Cortex of kidney (tissue), 1 donor: ENCODE results near the gene IQSEC2.

Source experiments
- DNase-seq: peaks from one replicate; lab custom pipeline; 2025; lab: John Stamatoyannopoulos, UW

IQSEC2 gene

GRCh38 chrX:53305219-53305995 is 24.0 kb upstream of the IQSEC2 start:
- DNase-seq, result no peak

DNA sequence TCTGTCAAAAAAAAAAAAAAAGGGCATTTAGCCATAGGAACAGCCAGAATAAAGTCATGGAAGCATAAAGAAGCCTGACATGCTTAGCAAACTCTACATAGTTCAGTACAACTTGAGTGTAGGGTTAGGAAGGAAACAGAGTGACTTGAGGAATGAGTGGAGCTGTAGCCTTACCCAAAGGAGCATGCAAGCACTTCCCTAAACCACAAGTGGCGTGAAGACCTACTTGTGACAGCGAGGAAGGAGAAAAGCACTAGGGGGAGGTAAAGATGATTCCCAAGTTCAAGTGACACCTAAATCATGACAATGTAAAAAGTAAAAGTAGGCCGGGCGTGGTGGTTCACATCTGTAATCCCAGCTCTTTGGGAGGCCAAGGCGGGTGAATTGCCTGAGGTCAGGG is 21.8 kb upstream of the IQSEC2 start:
- no peak for DNase-seq

- DNase-seq, result no peak
Measured at GRCh38 chrX:53300157-53300556, 18.8 kb upstream of the IQSEC2 start.

- no peak for DNase-seq
Measured at GRCh38 chrX:53294024-53294648, 12.8 kb upstream of the IQSEC2 start.

GRCh38 chrX:53291596-53291995 is 10.2 kb upstream of the IQSEC2 start:
- DNase-seq, result no peak

GRCh38 chrX:53290441-53291041 is 9.2 kb upstream of the IQSEC2 start:
- no peak for DNase-seq

DNA sequence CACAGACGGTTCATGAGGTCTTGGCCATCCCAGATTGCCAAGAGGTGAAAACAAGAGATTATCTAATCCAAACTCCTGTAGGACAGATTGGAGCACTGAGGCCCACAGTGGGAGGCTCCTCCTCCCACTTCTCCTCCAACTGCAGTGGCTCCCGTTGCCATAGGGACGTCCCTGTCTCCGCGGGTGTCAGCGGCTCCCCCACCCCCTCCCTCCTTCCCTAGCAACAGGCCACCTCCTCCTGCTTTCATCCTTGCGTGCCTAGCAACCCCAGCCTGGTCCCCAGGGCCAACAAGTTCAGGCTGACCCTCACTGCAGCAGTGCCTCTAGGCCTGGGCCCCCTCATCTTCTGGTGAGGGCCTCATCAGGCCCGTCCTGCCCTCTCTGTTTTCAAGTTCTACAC is 6.8 kb upstream of the IQSEC2 start:
- DNase-seq, result no peak

GRCh38 chrX:53287493-53288138 is 6.2 kb upstream of the IQSEC2 start:
- no peak for DNase-seq

GRCh38 chrX:53286171-53286570 is 4.8 kb upstream of the IQSEC2 start:
- DNase-seq, result no peak

- DNase-seq, result no peak
Measured at GRCh38 chrX:53285591-53285990, 4.2 kb upstream of the IQSEC2 start.

GRCh38 chrX:53284684-53285447 is 3.5 kb upstream of the IQSEC2 start:
- DNase-seq, result no peak

- no peak for DNase-seq
Measured at GRCh38 chrX:53283567-53283966, 2.2 kb upstream of the IQSEC2 start.

- no peak for DNase-seq
Measured at GRCh38 chrX:53283099-53283498, 1.7 kb upstream of the IQSEC2 start.

- DNase-seq, result no peak
Measured at GRCh38 chrX:53281963-53282695, 745 bp upstream of the IQSEC2 start.

GRCh38 chrX:53280331-53281320 is 758 bp downstream of the IQSEC2 start:
- DNase-seq, result no peak

DNA sequence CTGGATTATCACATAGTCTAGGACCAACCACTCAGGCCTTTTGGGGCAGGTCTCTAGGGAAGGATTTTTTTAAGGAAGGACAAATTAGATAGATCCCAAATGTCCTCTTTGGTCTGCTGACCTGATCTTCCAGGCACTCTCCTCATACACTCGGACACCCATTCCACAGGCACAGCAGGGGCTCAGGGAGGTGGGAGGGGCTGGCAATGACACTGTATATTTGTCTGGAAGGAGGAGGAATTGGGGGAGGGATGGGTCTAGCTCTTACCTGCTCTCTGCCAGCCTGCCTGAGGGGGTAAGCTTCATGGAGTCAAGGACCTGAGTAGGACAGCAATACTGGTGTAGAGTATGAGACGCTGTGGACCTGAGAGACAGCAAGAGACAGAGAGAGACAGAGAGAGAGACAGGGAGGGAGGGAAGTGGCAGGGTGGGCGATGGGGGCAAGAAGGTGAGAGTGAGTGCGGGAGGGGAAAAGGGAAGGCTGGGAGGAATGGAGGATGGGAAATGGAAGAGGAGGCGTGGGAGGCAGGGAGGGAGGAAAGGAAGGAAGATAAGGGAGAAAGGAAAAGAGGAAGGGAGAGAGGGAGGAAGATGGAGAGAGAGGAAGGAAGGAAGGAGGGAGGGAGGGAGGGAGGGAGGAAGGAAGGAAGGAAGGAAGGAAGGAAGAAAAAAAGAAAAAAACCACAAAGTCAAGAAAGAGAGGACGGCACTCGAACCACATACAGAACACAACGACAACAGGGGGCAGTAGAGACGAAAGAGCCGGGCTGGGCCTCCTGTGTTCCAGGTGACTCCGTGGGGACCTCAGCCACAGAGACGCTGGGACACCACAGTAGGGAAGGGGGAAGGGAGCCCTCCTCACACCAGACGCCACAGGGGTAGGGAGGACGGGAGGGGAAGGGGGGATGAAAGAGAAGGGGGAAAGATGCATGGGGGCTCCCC is 1.8 kb downstream of the IQSEC2 start:
- no peak for DNase-seq

- DNase-seq, result no peak
Measured at GRCh38 chrX:53272808-53273337, 8.5 kb downstream of the IQSEC2 start.

DNA sequence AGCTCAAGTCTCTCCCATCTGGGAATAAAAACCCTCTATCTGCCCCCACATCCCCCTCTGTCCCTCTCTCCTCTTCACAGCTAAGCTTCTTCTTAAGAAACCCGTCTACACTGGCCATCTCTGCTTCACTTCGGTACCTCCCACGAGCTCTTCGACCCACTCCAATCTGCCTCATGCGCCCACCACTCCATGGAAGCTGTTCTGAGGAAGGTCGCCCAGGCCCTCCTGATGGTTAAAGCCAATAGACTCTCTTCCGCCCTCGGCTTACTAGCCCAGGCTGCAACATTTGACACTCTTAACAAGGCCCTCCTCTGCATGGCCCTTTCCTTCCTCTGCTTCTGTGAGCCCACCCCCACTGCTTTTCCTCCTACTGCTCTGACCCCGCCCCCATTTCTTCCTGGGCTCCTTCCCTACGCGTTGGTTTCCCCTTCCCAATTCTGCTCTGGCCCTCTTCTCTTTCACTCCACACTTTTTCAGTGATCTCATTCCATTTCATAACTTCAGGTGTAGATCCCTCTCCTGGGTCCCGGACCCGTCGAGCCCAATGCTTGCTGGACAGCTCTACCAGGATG is 11.8 kb downstream of the IQSEC2 start:
- DNase-seq, result no peak
